Fibroblast of skin of scalp (primary cell): ENCODE measurements around the gene BANP.
"Not testable (repeated sequence)": the region's sequence is repeated elsewhere in the genome, so short reads cannot be mapped to it uniquely, and the experiment has no call there.

ENCODE experiments used
- DNase-seq: peaks from one replicate; pipeline ENCODE4 v3.0.0-alpha.2; 2013

BANP gene

DNA sequence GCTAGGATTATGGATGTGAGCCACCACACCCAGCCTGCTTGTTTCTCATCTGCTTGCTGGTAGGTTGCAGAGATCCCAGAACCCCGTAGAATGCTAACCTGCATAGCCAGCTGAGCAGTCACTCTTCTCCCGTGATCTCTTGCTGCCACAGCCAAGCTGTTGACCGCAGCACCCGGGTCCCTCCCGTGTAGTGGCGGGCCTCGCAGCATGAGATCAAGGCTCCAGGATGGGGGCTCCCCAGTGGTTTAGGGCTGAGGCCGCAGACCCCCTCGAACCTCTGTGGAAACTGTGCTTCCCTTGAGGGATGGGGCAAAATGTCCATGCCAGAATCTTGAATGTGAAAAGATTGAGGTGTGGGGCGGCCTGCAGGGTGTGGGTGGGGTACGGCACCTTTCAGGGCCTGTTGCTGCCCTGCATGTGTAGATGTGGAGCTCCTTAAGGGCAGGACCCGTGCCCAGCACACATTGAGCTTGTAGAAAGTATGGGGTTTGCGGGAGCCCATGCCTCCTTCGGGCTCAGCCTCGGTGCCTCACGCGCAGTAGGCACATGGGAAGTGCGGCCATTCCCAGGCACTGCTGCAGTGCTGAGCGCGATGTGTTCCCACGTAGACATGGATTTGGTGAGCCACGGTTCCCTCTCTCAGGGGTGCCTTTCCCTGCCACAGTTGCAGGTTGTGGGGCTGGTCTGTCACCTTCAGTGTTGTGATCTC, 99.9 kb downstream of the BANP start:
- no peak for DNase-seq

GRCh38 chr16:88052661-88053060, 101.4 kb downstream of the BANP start:
- DNase-seq, result no peak

GRCh38 chr16:88053479-88053878, 102.2 kb downstream of the BANP start:
- not testable (repeated sequence) for DNase-seq

DNA sequence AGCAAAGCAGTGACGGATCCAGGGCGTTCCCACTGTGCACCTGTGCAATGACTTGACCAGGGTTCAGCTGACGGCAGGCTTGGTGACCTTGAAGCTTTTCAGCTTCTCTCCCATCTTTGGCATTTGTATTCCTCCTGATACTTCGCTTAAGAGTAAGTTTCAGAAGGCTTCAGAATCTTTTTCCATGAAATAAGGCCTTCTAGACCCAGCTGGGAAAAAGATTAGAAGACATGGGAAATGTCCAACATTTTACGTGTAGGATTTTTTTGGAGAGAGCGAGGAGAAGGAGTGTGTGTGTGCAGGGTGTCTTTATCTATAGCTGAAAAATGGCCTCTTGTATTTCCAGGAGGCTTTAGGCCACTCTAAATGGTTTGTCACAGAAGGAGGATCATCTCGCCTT, 104.1 kb downstream of the BANP start:
- no peak for DNase-seq

DNA sequence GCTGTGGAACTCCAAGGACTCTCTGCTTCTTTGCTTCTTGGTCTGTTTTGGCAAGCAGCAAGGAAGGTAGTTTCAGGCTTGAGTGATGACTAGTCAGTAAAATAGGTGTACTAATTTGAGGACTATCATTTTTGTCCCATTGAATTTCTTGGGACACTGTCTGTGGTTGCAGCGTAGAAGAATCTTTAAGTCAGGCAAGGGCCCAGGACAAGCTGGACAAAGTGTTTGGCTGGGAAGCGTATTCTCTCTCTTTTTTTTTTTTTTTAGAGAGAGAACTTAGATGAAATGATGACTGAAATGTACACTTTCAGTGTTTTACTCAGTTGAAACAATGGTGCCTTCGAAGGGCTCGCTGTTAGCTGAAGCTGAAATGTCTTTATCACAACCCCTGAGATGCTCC, 105.0 kb downstream of the BANP start:
- no peak for DNase-seq

GRCh38 chr16:88057656-88058055, 106.4 kb downstream of the BANP start:
- no peak for DNase-seq

- no peak for DNase-seq
These were observed 106.9 kb downstream of the BANP start for GRCh38 chr16:88058136-88058535.

GRCh38 chr16:88058817-88059216, 107.6 kb downstream of the BANP start:
- DNase-seq, result no peak

DNA sequence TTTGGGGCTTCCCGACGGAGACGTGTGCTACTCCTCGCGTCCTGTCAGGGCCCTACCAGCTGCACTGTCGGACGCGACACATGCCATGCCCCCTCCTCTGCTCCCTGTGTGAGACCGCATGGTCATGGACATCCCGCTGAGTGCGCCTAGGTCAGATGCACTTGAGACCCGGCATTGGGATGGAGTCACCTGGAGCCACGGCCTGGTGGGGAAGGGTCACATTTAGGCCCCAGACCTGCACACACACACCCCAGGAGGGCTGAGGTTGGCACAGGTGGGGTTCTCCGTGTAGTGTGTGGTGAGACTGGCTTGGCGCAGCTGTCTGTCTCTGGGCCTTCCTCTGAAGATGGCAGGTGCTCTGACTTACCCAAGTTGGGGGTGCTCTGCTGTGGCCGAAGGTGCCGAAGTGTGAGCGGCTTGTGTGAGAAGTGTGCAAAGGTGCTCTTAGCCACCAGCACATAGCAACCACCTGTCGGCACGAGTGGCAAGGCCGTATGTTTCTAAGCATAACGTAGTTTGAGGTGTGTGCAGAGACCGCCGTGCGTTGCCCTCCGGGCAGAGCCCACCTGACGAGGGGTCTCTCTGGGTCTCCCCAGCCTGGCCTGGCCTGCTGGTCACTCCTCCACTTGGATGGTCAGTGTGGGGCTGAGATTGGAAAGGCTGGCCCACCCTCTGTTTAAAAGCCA, 108.6 kb downstream of the BANP start:
- DNase-seq, result no peak

- DNase-seq, result no peak
These were observed 109.4 kb downstream of the BANP start for GRCh38 chr16:88060524-88061219.

DNA sequence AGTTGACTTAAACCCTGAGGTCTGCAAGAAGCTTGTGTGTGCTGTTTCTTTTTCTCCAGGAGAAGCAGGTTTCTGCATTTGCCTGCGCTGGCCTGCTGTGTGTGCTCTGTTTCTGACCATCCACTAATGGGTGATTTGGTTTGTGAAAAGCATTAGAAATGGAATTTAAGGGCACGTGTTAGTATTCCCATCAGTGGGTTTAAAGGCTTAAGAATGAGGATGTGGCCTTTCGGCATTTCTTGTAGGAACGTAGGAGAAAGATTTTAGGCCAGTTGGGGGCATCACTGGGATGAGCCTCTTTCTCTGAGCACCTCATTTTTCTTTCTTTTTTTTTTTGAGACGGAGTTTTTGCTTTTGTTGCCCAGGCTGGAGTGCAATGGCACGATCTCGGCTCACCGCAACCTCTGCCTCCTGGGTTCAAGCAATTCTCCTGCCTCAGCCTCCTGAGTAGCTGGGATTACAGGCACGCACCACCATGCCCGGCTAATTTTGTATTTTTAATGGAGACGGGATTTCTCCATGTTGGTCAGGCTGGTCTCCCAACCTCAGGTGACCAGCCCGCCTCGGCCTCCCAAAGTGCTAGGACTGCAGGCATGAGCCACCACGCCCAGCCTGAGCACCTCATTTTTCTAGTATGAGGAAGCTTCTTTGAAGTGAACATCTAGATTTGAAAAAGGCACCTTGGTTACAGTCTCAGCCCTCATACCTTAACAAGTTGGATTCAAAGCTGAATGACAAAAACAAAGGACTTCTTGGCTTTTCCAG, 110.3 kb downstream of the BANP start:
- DNase-seq, result peak; percentile 42

- peak; percentile 88 for DNase-seq
These were observed 111.3 kb downstream of the BANP start for GRCh38 chr16:88062341-88063210.

DNA sequence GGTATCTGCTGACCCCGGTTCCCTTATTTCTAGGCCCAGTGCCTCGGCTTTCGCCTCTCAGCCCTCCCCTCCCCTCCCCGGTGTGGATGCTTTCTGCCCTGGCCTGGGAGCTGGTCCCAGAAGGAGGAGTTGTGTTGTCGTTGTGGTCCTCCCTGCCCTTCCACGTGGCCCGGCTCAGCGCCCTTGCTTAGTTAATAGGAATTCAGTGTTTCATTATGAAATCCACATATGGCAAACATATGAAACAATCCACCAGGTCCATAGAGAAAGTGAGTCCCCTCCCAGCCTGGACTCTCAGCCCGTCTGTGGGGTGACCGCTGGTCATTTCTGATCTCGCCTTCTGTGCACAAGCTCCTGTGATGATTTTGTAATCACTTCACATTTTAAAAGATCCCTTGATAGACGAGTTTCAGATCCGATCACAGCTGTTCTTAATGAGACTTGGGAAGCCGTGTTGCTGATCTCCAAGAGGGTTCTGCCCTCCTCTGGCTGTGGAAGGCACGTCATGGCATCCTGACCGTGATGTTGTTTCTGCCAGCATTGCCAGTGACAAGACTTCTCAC, 112.1 kb downstream of the BANP start:
- DNase-seq, result peak; percentile 88

GRCh38 chr16:88064011-88064888, 113.0 kb downstream of the BANP start:
- DNase-seq, result no peak

- peak; percentile 25 for DNase-seq
These were observed 113.9 kb downstream of the BANP start for GRCh38 chr16:88064889-88065746.

DNA sequence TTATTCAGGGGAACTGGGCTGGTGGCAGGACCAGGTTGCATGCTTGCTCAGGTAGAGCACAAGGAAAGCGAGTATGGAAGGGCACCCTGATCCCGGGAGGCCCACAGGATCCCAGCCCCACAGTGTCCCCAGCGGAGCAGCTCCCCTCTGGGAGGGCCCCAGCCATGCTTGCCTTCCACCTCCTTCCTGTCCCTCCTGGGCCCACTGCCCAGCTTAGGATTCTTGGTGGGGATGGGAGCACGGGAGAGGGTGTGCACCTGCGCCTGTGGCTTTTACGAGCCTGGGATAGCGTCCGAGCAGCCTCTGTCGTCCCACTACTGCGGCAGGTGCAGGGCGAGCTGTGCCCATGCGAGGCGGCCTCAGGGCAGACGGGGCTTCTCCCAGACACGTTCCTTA, 114.5 kb downstream of the BANP start:
- no peak for DNase-seq

GRCh38 chr16:88066234-88066633, 115.0 kb downstream of the BANP start:
- no peak for DNase-seq

- DNase-seq, result no peak
These were observed 115.7 kb downstream of the BANP start for GRCh38 chr16:88066680-88067529.
